Femur (tissue), 1 donor: ENCODE data around the gene CCL27.

Experiments used
- DNase-seq: peaks from one replicate; pipeline ENCODE4 v3.0.0-alpha.2; 2017

The CCL27 gene

GRCh38 chr9:34662526-34663302 lies at the start of gene CCL27:
Gene CCL27 (minus strand): TSS chr9:34662657. CDS start chr9:34662633, 24 bp downstream.
- no peak for DNase-seq

- no peak for DNase-seq
Observed at GRCh38 chr9:34712140-34712539, 49.7 kb upstream of the CCL27 start.

GRCh38 chr9:34710023-34710422 lies 47.6 kb upstream of the CCL27 start, which contains the start of gene CCL21:
Gene CCL21 (minus strand): TSS chr9:34710136. CDS start chr9:34710066, 70 bp downstream.
- DNase-seq: no peak

GRCh38 chr9:34709196-34709978 lies 46.9 kb upstream of the CCL27 start:
- no peak for DNase-seq

GRCh38 chr9:34707130-34707529 lies 44.7 kb upstream of the CCL27 start:
- DNase-seq: no peak

GRCh38 chr9:34701769-34702736 lies 39.6 kb upstream of the CCL27 start:
- DNase-seq: peak; percentile 90

GRCh38 chr9:34701023-34701768 lies 38.7 kb upstream of the CCL27 start:
- peak; percentile 81 for DNase-seq

- DNase-seq: no peak
Observed at GRCh38 chr9:34694811-34695210, 32.4 kb upstream of the CCL27 start.

- DNase-seq: no peak
Observed at GRCh38 chr9:34693560-34693959, 31.1 kb upstream of the CCL27 start.

GRCh38 chr9:34691936-34692315 lies 29.5 kb upstream of the CCL27 start:
- DNase-seq: no peak

GRCh38 chr9:34690983-34691935 lies 28.8 kb upstream of the CCL27 start, which contains the start of gene CCL19:
Gene CCL19 (minus strand): TSS chr9:34691276. CDS start chr9:34691139, 137 bp downstream.
- DNase-seq: no peak

- no peak for DNase-seq
Observed at GRCh38 chr9:34689512-34689911, 27.1 kb upstream of the CCL27 start.

GRCh38 chr9:34689116-34689470 lies 26.6 kb upstream of the CCL27 start:
- no peak for DNase-seq

- DNase-seq: no peak
Observed at GRCh38 chr9:34688329-34689115, 26.1 kb upstream of the CCL27 start.

GRCh38 chr9:34687276-34688030 lies 25.0 kb upstream of the CCL27 start:
- no peak for DNase-seq

GRCh38 chr9:34686732-34687131 lies 24.3 kb upstream of the CCL27 start:
- DNase-seq: no peak

- DNase-seq: no peak
Observed at GRCh38 chr9:34686231-34686630, 23.8 kb upstream of the CCL27 start.

- DNase-seq: no peak
Observed at GRCh38 chr9:34685591-34685990, 23.1 kb upstream of the CCL27 start.

- DNase-seq: no peak
Observed at GRCh38 chr9:34684816-34685215, 22.4 kb upstream of the CCL27 start.
